ENCODE data around the gene CCDC148.

The CCDC148 gene

GRCh38 chr2:158172719-158173118, 283.8 kb downstream of the CCDC148 start:
- no peak for DNase-seq (ENCODE audit: low spot score)

GRCh38 chr2:158154596-158154995, 302.0 kb downstream of the CCDC148 start:
- no peak for DNase-seq (ENCODE audit: low spot score)

GRCh38 chr2:158153270-158154015, 303.1 kb downstream of the CCDC148 start:
- DNase-seq (ENCODE audit: low spot score), result no peak

GRCh38 chr2:158144914-158145625, 311.5 kb downstream of the CCDC148 start:
- DNase-seq (ENCODE audit: low spot score), result no peak

- no peak for DNase-seq (ENCODE audit: low spot score)
Observed at GRCh38 chr2:158143703-158144360, 312.7 kb downstream of the CCDC148 start.

GRCh38 chr2:158142568-158143332, 313.8 kb downstream of the CCDC148 start:
- no peak for DNase-seq (ENCODE audit: low spot score)

GRCh38 chr2:158142165-158142564, 314.4 kb downstream of the CCDC148 start:
- DNase-seq (ENCODE audit: low spot score), result no peak

- DNase-seq (ENCODE audit: low spot score), result no peak
Observed at GRCh38 chr2:158140201-158140600, 316.4 kb downstream of the CCDC148 start.

- DNase-seq (ENCODE audit: low spot score), result no peak
Observed at GRCh38 chr2:158138255-158138654, 318.3 kb downstream of the CCDC148 start.

GRCh38 chr2:158135096-158135495, 321.5 kb downstream of the CCDC148 start:
- no peak for DNase-seq (ENCODE audit: low spot score)

GRCh38 chr2:158134655-158135054, 321.9 kb downstream of the CCDC148 start:
- DNase-seq (ENCODE audit: low spot score), result no peak

GRCh38 chr2:158134055-158134454, 322.5 kb downstream of the CCDC148 start:
- DNase-seq (ENCODE audit: low spot score), result no peak

- DNase-seq (ENCODE audit: low spot score), result no peak
Observed at GRCh38 chr2:158131919-158132566, 324.5 kb downstream of the CCDC148 start.

GRCh38 chr2:158131483-158131912, 325.1 kb downstream of the CCDC148 start:
- no peak for DNase-seq (ENCODE audit: low spot score)

- no peak for DNase-seq (ENCODE audit: low spot score)
Observed at GRCh38 chr2:158130832-158131473, 325.6 kb downstream of the CCDC148 start.

GRCh38 chr2:158129037-158129436, 327.5 kb downstream of the CCDC148 start:
- no peak for DNase-seq (ENCODE audit: low spot score)

GRCh38 chr2:158128168-158128973, 328.2 kb downstream of the CCDC148 start:
- no peak for DNase-seq (ENCODE audit: low spot score)

GRCh38 chr2:158127380-158127804, 329.2 kb downstream of the CCDC148 start:
- no peak for DNase-seq (ENCODE audit: low spot score)

GRCh38 chr2:158125756-158126498, 330.6 kb downstream of the CCDC148 start:
- DNase-seq (ENCODE audit: low spot score), result no peak

GRCh38 chr2:158124896-158125295, 331.7 kb downstream of the CCDC148 start:
- DNase-seq (ENCODE audit: low spot score), result no peak
